Gastrocnemius medialis (tissue), 4 donors: ENCODE data around the gene MTHFSD. TPM values are rescaled to one million over a fixed set of nuclear protein-coding genes. Genes with fewer than 3 reads are reported as not detected.

Experiments used
- ATAC-seq, 2 donors: fragments of 150-250 bp; one replicate each; pipeline ENCODE4 v1.9.1; 2016
- DNase-seq, 2 donors: peaks; one replicate each; pipeline ENCODE4 v3.0.0-alpha.2; 2019
- H3K27ac ChIP-seq, 4 donors: fragments of 200-600 bp; sonication (generic); 1 replicate in 1 of 4; 2 replicates in 3 of 4; pipeline ENCODE4 v1.5.1; 2016 to 2018; ENCODE audit warnings: mild to moderate bottlenecking in 2 of 4, moderate library complexity in 1 of 4
- H3K27me3 ChIP-seq, 3 donors: fragments of 200-600 bp; sonication (generic) in 2 of 3; 1 replicate in 1 of 3; 2 replicates in 2 of 3; pipeline versions ENCODE4 v1.5.1 to v1.6.0; 2016 to 2019; ENCODE audit warnings: mild to moderate bottlenecking in 1 of 3, moderate library complexity in 1 of 3
- H3K36me3 ChIP-seq, 2 donors: fragments of 200-600 bp; sonication (generic) in 1 of 2; one replicate each; pipeline ENCODE4 v1.5.1; 2017 to 2018
- H3K4me1 ChIP-seq, 2 donors: fragments of 200-600 bp; sonication (generic) in 1 of 2; one replicate each; pipeline ENCODE4 v1.5.1; 2016 to 2017; ENCODE audit warnings: mild to moderate bottlenecking in 2 of 2
- H3K4me3 ChIP-seq, 4 donors: fragments of 200-600 bp; sonication (generic) in 3 of 4; 1 replicate in 1 of 4; 2 replicates in 3 of 4; pipeline ENCODE4 v1.5.1; 2016 to 2019; ENCODE audit warnings: mild to moderate bottlenecking in 2 of 4
- H3K9me3 ChIP-seq, 3 donors: fragments of 200-600 bp; sonication (generic) in 2 of 3; 1 replicate in 1 of 3; 2 replicates in 2 of 3; pipeline ENCODE4 v1.5.1; 2016 to 2019
- CTCF ChIP-seq, 5 experiments: fragments of 450-650 bp in 3 of 5; fragments of 200-600 bp in 2 of 5; sonication (generic) in 2 of 5; IDR thresholded peaks in 4 of 5; conservative IDR thresholded peaks in 1 of 5; 1 replicate in 4 of 5; 2 replicates in 1 of 5; pipeline ENCODE4 v1.5.1; 2016 to 2019; ENCODE audit warnings: antibody characterized with exemption in 5 of 5, mild to moderate bottlenecking in 3 of 5, moderate library complexity in 3 of 5
- POLR2A ChIP-seq, 2 donors: fragments of 450-650 bp; IDR thresholded peaks; one replicate each; pipeline ENCODE4 v1.6.1; 2017; ENCODE audit warnings: antibody characterized with exemption in 2 of 2, mild to moderate bottlenecking in 2 of 2, moderate library complexity in 2 of 2
- in situ Hi-C, 4 donors: fragments of 200-750 bp; cut with MboI; loops; one replicate each; pipeline versions ENCODE4 v1.15.0 to v1.8.0; 2017; ENCODE audit warnings: low sequenced_read_pairs in 4 of 4
- intact Hi-C: fragments of 100-400 bp; cut with DNase I; formaldehyde crosslinking; loops from one replicate; pipeline ENCODE4 v1.15.1; 2023; ENCODE audit warnings: low total_unique reads
- total RNA-seq, 4 donors: library from RNA; depleted of rRNA; stranded (reverse); fragments of >200 nt; gene quantifications; one replicate each; pipeline versions ENCODE4 v1.1.0 to v1.2.3, GENCODE V29; 2016

The MTHFSD gene
- total RNA-seq, 4 donors from 2014 or later: 10.9 to 31.2 (median 16.0) TPM

DNA sequence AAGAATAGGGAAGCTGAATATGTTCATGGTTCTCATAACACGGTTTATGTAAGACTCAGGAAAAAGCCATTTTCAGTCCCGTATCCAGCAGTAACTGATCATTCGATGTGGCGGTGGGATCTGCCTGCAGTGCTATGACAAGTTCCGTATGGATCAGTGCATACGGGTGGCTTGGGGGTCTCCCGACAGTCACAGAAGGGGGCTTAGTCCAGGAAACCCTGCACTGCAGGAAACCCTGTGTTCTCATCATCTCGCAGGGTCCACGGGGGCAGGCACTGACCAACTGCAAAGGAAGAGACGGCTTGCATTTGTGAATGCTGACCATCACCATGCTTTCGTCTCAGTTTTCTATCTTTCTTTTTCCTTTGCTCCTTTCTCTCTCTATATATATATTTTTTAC lies 7.7 kb downstream of the MTHFSD start:
- no peak for ATAC-seq
- intact Hi-C loops: no loop called here
- no peaks in the 10 kb centered on the region for H3K27me3 ChIP-seq
- TF ChIP-seq POLR2A (IDR thresholded peaks at IDR 0.05): no peak
- no peak for TF ChIP-seq CTCF (IDR thresholded peaks at IDR 0.05 in 4 of 5, conservative IDR thresholded peaks at IDR 0.05 in 1 of 5)
- no peak overlapping the region for H3K4me3 ChIP-seq
- DNase-seq: no peak
- peaks cover 0 to 31% of the 10 kb centered on the region in 2 donors for H3K4me1 ChIP-seq
- no peaks in the 10 kb centered on the region for H3K9me3 ChIP-seq
- H3K36me3 ChIP-seq: peaks cover 0 to 37% of the 10 kb centered on the region in 2 donors
- in situ Hi-C loops: loop anchor here in 1 of 4 donors (25.0 kb wide), 1 partner anchor 735 kb away; no protein-coding TSS in a partner anchor
- H3K27ac ChIP-seq: no peak overlapping the region

DNA sequence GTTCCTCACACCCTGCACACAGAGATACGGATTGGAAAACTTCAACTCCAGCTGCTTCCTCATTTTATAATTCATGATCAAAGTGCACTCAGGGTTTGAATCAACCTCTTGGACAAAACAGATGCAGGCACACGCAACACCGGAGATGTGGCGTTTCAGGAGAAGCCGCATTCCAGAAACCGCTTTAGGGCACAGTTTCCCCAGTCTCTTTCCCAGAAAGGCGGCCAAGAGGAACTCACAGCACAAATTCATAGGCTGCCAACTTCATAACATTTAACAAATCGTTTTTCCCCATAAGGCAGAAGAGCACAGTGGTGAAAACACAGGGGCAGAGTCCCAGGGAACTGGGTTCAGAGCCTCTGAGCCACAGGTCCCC lies 8.4 kb downstream of the MTHFSD start:
- H3K27me3 ChIP-seq: no peaks in the 10 kb centered on the region
- H3K4me1 ChIP-seq: peaks cover 0 to 31% of the 10 kb centered on the region in 2 donors
- ATAC-seq (no peak), DNase-seq (no peak)
- peaks cover 0 to 44% of the 10 kb centered on the region in 2 donors for H3K36me3 ChIP-seq
- H3K4me3 ChIP-seq: no peak overlapping the region
- in situ Hi-C loops: loop anchor here in 1 of 4 donors (25.0 kb wide), 1 partner anchor 734 kb away; no protein-coding TSS in a partner anchor
- TF ChIP-seq POLR2A (IDR thresholded peaks at IDR 0.05): no peak
- TF ChIP-seq CTCF (IDR thresholded peaks at IDR 0.05 in 4 of 5, conservative IDR thresholded peaks at IDR 0.05 in 1 of 5): no peak
- peak overlapping the region in 1 of 4 donors; percentile 28 for H3K27ac ChIP-seq
- H3K9me3 ChIP-seq: no peaks in the 10 kb centered on the region
- intact Hi-C loops: no loop called here

- in situ Hi-C loops: loop anchor here in 1 of 4 donors (25.0 kb wide), 1 partner anchor 734 kb away; no protein-coding TSS in a partner anchor
- intact Hi-C loops: no loop called here
- no peak for ATAC-seq
Measured at GRCh38 chr16:86545954-86546637, 8.9 kb downstream of the MTHFSD start.

DNA sequence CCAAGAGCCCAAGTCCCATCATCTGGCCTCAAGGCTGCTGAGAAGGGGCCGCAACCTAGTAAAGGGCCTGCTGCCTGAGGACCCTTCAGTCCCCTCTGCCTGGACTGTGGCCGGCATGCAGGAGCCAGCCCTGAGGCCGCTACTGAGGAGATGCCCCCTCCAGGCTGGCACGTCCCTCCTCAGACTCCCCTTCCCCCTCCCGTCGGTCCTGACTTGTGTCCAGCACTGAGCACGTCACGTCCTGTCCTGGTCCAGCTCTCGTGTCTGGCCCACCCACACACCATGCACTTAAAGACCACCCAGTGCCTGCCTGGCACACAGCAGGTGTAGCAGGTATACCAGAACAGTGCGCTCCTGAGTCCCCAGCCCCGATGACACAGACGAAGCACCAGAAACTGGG lies 9.6 kb downstream of the MTHFSD start:
- Histone ChIP-seq H3K27ac (peak overlapping the region in 1 of 4 donors; percentile 29), H3K4me1 (peaks cover 0 to 22% of the 10 kb centered on the region in 2 donors), H3K27me3 (no peaks in the 10 kb centered on the region), H3K36me3 (peaks cover 0 to 55% of the 10 kb centered on the region in 2 donors), H3K9me3 (no peaks in the 10 kb centered on the region), H3K4me3 (no peak overlapping the region)
- ATAC-seq: no peak
- in situ Hi-C loops: loop anchor here in 1 of 4 donors (25.0 kb wide), 1 partner anchor 733 kb away; no protein-coding TSS in a partner anchor
- TF ChIP-seq CTCF (IDR thresholded peaks at IDR 0.05 in 4 of 5, conservative IDR thresholded peaks at IDR 0.05 in 1 of 5) (no peak), POLR2A (IDR thresholded peaks at IDR 0.05) (no peak)
- intact Hi-C loops: no loop called here
- no peak for DNase-seq

More at GRCh38 chr16:86545954-86546637, 8.9 kb downstream of the MTHFSD start:
- no peak for DNase-seq
- H3K36me3 ChIP-seq: peaks cover 0 to 49% of the 10 kb centered on the region in 2 donors
- peak overlapping the region in 2 of 4 donors; percentile 28 to 29 for H3K27ac ChIP-seq
- peaks cover 0 to 28% of the 10 kb centered on the region in 2 donors for H3K4me1 ChIP-seq
- H3K9me3 ChIP-seq: no peaks in the 10 kb centered on the region
- no peak for TF ChIP-seq POLR2A (IDR thresholded peaks at IDR 0.05)
- TF ChIP-seq CTCF (IDR thresholded peaks at IDR 0.05 in 4 of 5, conservative IDR thresholded peaks at IDR 0.05 in 1 of 5): no peak
- H3K27me3 ChIP-seq: no peaks in the 10 kb centered on the region
- no peak overlapping the region for H3K4me3 ChIP-seq
